Cardiac fibroblast (primary cell): ENCODE results near the gene ZNF221.

Experiments
- DNase-seq, 2 donors: peaks; one replicate each; pipeline versions ENCODE4 v3.0.0 to v3.0.0-alpha.2; 2010; ENCODE audit warnings: low read depth in 2 of 2
- H3K4me3 ChIP-seq, 2 donors: replicated peaks in 1 of 2; 1 replicate in 1 of 2; 2 replicates in 1 of 2; pipeline ENCODE4 v1.5.1; 2011; ENCODE audit warnings: low read depth in 2 of 2, low read length in 2 of 2, mild to moderate bottlenecking in 2 of 2, moderate library complexity in 1 of 2
- CTCF ChIP-seq: IDR thresholded peaks from one replicate; pipeline ENCODE4 v1.5.1; 2011; ENCODE audit warnings: low read depth, mild to moderate bottlenecking, low read length, inconsistent platforms

The ZNF221 gene

DNA sequence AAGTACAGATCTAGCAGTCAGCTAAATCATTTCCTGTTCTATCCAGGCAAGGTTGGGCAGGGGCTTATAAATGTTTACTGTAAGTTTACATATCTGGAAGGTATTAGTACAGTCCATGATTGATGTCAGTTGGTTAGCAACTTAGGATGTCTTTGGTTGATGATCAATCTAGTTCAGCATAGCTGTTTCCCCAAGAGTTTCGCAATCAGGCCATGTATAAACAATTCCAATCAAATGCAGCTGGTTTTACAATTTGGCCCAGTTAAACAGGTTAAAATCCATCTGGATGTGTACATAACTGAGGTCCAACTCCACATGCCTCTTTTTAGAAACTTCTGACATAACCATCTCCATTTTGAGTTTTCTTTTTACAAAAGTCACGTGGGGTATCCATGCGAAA, 6.9 kb downstream of the ZNF221 start:
- no peak overlapping the region for H3K4me3 ChIP-seq
- peak; percentile 2 to 42 for DNase-seq
- TF ChIP-seq CTCF: no peak

DNA sequence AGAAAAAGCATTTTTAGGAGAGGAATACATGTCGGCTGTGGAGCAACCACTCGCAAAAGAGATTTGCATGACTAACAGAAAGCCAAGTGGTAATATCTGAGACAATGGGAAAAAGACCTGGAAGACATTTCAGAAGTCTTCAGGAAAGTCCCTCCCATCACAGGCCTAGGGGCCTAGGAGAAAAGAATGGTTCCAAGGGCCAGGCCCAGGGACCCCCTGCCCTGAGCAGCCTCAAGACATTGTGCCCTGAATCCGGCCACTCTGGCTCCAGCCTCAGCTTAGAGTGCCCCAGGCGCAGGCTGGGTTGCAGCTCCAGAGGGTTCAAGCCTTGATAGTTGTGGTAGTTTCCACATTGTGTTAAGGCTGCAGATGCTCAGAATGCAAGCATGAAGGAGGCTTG, 9.4 kb downstream of the ZNF221 start:
- TF ChIP-seq CTCF: no peak
- no peak overlapping the region for H3K4me3 ChIP-seq
- no peak for DNase-seq

GRCh38 chr19:43966079-43966694, 15.2 kb downstream of the ZNF221 start:
- DNase-seq: peak; percentile 1 to 16
- no peak for TF ChIP-seq CTCF
- no peak overlapping the region for H3K4me3 ChIP-seq

- no peak overlapping the region for H3K4me3 ChIP-seq
- no peak for TF ChIP-seq CTCF
- no peak for DNase-seq
Observed at GRCh38 chr19:43976732-43977131, 25.7 kb downstream of the ZNF221 start.

GRCh38 chr19:43983544-43983911, 32.5 kb downstream of the ZNF221 start:
- no peak for TF ChIP-seq CTCF
- H3K4me3 ChIP-seq: peak overlapping the region; percentile 74 to 89
- no peak for DNase-seq

DNA sequence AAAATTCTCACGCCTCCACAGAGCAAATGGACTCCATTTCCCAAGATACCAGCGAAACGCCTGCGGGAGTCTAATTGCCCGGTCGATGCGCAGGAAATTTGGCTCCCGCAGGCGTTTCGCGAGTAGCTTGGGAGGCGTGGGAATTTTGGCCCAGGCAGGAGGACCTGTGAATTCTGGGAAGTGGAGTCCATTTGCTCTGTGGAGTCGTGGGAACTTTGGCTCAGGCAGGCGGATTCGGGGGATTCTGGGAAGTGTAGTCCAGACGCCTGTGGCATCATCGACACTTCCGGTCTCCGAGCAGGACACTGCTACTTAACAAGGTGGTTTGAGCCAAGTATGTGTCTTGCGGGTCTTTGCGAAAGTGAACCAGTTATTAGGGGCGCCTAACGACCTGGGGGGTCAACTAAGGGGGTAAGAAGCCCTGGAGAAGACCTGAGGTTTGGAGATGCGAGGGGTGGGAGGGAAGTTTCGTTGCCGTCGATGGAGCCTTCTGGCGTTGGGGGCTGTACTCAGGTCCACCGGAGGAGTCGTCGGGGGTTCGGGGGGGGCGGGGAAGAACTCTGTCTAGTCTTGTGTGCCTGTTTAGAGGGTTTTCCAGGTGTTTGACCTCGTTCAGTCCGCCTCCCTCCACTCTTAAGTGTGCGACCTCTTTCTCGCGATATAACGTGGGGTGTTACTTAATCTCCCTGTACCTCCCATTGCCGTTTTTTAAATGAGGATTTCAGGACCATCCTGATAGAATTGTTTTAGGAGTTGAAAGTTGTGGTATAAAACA, 33.1 kb downstream of the ZNF221 start, which contains the start of gene ZNF155:
TSS of gene ZNF155 (plus strand) at position 277 of the 775 bp plus-strand sequence. CDS start 4,356 bp downstream, outside the sequence.
- H3K4me3 ChIP-seq: peak within 1 kb of the TSS; percentile 74 to 89
- DNase-seq: peak; percentile 98
- TF ChIP-seq CTCF: no peak
